Stimulated activated CD4-positive, alpha-beta T cell treated with anti-CD3 and anti-CD28 coated beads, TNF-alpha, amount 100 ng/mL, for 48 hours (primary cell): ENCODE data around the gene KAT2B.

ENCODE experiments used
- DNase-seq, 3 donors: peaks; one replicate each; pipeline ENCODE4 v3.0.0-alpha.2; 2020; ENCODE audit warnings: low read depth in 3 of 3

Gene KAT2B

GRCh38 chr3:20096135-20096685 lies 56.0 kb downstream of the KAT2B start:
- no peak for DNase-seq

- no peak for DNase-seq
These were observed 56.8 kb downstream of the KAT2B start for GRCh38 chr3:20097015-20097414.

GRCh38 chr3:20099060-20099459 lies 58.8 kb downstream of the KAT2B start:
- DNase-seq = no peak

DNA sequence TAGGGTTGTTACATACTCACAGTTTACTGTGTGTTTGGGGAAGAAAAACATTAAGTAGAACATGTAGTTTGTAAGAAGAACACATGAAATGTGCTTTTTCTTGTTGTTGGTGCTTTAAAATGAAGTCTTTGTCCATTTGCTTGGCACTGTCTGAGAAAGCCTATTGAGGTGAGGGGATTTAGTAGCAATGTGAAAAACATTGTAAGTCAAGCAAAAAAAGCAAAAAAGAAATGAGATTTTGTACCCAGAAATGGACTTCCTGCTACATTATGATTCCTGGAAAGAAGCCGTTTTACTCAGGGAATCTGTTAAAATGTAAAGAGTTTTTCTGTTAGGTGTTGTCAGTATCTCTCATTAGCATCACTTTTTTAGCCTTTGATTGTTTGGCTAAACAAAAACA lies 59.9 kb downstream of the KAT2B start:
- DNase-seq = no peak

DNA sequence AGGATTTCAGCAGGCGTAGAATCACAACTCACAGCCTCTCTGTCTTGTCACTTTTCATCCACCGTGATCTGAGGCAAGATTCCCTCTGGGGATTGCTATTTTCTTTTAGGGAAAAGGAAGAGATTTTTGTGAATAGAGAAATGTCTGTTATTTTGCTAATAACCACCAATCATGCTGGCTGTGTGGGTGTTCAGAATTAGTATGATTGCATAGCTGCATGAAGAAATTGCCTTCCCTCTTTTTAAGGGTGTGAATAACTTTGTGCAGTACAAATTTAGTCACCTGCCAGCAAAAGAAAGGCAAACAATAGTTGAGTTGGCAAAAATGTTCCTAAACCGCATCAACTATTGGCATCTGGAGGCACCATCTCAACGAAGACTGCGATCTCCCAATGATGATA lies 60.8 kb downstream of the KAT2B start:
- DNase-seq = no peak

GRCh38 chr3:20103731-20104130 lies 63.5 kb downstream of the KAT2B start:
- no peak for DNase-seq

DNA sequence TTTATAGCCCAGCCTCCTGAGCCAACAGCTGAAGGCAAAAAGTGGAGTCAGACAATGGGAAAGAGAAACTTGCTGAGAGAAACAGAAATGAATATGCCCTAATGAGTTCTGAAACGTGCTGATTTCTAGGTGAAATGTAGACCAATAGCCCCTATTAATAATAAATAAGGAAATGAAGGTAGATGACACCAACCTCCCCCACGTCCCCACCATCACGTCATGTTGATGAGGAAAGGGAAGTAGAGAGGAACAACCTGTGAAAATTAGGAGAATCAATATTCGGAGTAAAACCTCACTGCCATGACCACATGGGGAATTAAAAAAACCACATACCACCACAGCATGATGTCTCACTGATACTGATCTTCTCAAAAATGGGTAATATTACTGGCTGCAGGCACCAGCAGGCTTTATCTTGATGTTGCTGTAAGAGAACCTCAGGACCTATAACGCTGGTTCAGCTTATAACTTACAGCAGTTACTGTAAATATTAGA lies 64.0 kb downstream of the KAT2B start:
- peak in 1 of 3 donors; percentile 9 for DNase-seq

DNA sequence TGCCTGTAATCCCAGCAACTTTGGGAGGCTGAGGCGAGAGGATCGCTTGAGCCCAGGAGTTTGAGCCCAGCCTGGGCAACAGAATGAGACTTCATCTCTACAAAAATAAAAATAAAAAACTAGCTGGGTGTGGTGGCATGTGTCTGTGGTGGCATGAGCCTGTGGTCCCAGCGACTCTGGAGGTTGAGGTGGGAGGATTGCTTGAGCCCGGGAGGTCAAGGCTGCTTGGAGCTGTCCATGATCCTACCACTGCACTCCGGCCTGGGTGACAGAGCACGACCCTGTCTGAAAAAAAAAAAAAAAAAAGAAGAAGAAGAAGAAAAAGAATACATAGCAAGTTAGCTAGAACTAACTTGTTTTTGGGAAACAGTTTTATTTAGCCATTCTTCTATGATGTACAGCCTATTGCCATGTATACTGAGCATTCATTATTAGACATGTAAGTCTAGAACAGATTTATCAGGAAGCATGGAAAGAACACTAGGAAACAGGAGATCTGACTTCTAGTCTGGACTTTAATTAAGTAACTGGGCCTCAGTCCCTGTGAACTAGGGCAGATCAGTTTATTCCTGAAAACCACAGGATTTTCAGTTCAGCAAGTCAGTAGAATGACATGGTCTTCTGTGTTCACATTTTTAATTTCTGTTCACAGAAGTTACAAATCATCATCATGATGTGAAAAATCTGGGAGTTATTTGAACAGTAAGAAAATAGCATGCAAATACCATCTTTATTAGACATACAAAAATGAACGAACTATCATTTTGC lies 65.5 kb downstream of the KAT2B start:
- DNase-seq = no peak

DNA sequence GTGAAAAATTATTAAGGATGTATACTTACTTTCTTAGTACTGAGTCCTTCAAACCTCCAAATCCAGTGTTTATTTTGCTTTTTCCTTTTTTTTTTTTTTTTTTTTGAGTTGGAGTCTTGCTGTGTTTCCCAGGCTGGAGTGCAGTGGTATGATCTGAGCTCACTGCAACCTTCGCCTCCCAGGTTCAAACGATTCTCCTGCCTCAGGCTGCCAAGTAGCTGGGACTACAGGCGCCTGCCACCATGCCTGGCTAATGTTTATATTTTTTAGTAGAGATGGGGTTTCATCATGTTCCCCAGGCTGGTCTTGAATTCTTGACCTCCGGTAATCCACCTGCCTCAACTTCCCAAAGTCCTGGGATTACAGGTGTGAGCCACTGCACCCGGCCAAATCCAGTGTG lies 67.5 kb downstream of the KAT2B start:
- DNase-seq = no peak

- DNase-seq = no peak
These were observed 68.6 kb downstream of the KAT2B start for GRCh38 chr3:20108869-20109268.

- DNase-seq = no peak
These were observed 70.6 kb downstream of the KAT2B start for GRCh38 chr3:20110826-20111225.

- DNase-seq = no peak
These were observed 71.6 kb downstream of the KAT2B start for GRCh38 chr3:20111836-20112235.

- DNase-seq = no peak
These were observed 80.8 kb downstream of the KAT2B start for GRCh38 chr3:20121088-20121487.

DNA sequence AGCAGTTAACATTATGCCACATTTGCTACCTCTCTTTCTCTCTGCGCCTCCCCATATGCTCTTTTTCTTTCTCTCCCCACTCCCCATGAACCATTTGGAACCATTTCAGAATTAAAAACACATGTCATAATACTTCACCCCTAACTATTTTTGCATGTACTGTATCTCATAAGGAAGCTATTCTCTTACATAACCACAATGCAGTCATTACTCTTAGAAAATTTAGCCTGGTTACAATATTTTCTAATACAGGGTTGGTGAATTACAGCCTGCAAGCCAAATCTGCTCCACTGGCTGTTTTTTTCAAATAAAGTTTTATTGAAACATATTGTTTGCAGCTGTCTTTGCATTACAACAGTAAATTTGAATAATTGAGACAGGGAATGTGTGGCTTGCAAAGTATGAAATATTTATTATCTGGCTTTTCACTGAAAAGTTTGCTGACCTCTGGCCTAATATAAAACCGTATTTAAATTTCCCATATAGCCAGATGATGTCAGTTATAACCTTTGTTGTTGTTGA lies 82.9 kb downstream of the KAT2B start:
- DNase-seq = no peak

- no peak for DNase-seq
These were observed 85.0 kb downstream of the KAT2B start for GRCh38 chr3:20125289-20125688.

DNA sequence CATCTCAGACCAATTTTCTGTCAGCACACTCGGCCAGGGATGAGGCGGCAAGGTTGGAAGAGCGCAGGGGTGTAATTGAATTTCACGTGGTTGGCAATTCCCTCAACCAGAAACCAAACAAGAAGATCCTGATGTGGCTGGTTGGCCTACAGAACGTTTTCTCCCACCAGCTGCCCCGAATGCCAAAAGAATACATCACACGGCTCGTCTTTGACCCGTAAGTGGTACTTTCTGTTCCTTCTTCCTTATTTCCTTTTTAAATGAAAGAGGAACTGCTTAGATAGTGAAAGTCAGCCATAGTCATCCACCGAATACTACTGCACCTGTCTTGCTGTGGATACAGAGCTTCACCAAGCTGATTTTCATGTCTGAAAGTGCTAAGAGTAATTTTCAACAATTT lies 85.7 kb downstream of the KAT2B start:
- no peak for DNase-seq

- DNase-seq = no peak
These were observed 88.1 kb downstream of the KAT2B start for GRCh38 chr3:20128358-20128757.

DNA sequence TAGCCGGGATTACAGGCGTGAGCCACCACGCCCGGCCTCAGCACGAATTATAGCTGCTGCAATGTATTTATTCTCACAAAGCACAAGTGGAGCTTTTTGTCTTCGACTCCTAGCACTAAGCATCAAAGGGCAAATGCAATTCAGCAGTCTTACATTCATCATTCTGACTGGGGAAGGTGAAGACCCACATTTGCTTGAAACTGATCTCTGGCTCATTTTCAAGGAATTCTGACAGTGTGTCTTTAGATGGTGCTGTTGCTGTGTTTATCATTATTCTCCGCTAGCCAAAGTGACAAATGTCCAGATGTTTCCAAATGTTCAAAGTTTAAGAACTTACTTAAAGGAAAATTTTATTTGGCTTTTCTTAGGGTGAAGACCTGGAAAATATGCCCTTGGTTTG lies 89.9 kb downstream of the KAT2B start:
- no peak for DNase-seq

DNA sequence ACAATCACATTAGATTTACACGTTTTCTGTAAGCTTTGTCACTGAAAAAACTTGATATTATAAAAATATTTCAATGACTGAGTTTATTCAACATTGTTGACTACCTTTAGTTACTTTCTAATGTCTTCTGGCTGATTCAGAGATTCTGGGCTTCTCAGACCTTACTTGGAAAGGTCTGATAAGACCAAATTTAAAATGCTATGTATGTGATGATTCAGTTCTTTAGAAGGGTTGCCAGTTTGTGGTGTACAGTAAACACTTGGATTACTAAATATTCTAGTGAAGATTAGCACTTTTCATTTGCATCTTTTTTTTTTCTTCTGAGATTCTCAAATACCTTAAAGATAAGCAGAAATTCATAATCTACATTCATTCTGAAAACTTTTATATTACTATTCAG lies 96.0 kb downstream of the KAT2B start:
- no peak for DNase-seq

DNA sequence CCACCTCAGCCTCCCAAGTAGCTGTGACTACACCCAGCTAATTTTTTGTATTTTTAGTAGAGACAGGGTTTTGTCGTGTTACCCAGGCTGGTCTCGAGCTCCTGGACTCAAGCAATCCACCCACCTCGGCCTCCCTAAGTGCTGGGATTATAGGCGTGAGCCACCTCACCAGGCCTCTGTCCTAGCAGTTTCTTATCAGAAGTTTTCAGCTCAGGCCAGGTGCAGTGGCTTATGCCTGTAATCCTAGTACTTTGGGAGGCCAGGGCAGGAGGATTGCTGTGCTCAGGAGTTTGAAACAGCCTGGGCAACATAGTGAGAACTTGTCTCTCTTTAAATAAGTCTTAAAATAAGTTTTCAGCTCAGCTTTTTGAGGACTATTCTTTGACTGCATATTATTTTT lies 97.4 kb downstream of the KAT2B start:
- DNase-seq = no peak

GRCh38 chr3:20140881-20141280 lies 100.6 kb downstream of the KAT2B start:
- DNase-seq = no peak

- DNase-seq = no peak
These were observed 101.1 kb downstream of the KAT2B start for GRCh38 chr3:20141316-20141715.

DNA sequence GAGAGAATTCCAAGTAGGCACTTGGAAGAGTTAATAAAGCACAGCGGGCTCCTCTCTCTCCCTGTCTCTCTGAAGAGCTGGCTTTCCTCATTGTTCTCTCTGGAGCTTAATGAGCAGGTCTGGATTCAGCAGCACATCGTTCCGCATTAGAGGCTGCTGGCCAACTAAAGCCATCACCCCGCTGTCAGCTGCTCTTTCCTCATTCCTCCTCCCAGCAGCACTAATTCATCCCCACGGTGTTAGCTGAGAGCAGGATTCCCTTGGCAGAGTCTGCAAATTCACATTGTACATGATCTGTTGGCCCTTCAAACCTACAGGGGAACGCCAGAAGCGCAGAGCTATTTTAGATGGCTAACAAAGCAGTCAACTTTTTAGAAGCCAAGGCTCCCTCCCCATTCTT lies 101.6 kb downstream of the KAT2B start:
- DNase-seq = no peak
